ENCODE results near the gene ZCCHC7.

Gene ZCCHC7

GRCh38 chr9:37209431-37210386 is 89.3 kb downstream of the ZCCHC7 start:
- no peak for DNase-seq (ENCODE audit: low read depth in 2 of 2)

GRCh38 chr9:37210737-37211523 is 90.6 kb downstream of the ZCCHC7 start:
- DNase-seq (ENCODE audit: low read depth in 2 of 2) = no peak

- no peak for DNase-seq (ENCODE audit: low read depth in 2 of 2)
These were observed 92.1 kb downstream of the ZCCHC7 start for GRCh38 chr9:37212435-37212834.

GRCh38 chr9:37215381-37215780 is 95.0 kb downstream of the ZCCHC7 start:
- no peak for DNase-seq (ENCODE audit: low read depth in 2 of 2)

GRCh38 chr9:37215830-37216229 is 95.5 kb downstream of the ZCCHC7 start:
- DNase-seq (ENCODE audit: low read depth in 2 of 2) = no peak

GRCh38 chr9:37217161-37217560 is 96.8 kb downstream of the ZCCHC7 start:
- DNase-seq (ENCODE audit: low read depth in 2 of 2) = no peak

- no peak for DNase-seq (ENCODE audit: low read depth in 2 of 2)
These were observed 98.5 kb downstream of the ZCCHC7 start for GRCh38 chr9:37218800-37219425.

- DNase-seq (ENCODE audit: low read depth in 2 of 2) = no peak
These were observed 100.6 kb downstream of the ZCCHC7 start for GRCh38 chr9:37220971-37221370.

- DNase-seq (ENCODE audit: low read depth in 2 of 2) = no peak
These were observed 101.2 kb downstream of the ZCCHC7 start for GRCh38 chr9:37221489-37222106.

- no peak for DNase-seq (ENCODE audit: low read depth in 2 of 2)
These were observed 109.1 kb downstream of the ZCCHC7 start for GRCh38 chr9:37229455-37229854.

- no peak for DNase-seq (ENCODE audit: low read depth in 2 of 2)
These were observed 109.6 kb downstream of the ZCCHC7 start for GRCh38 chr9:37229882-37230482.

- no peak for DNase-seq (ENCODE audit: low read depth in 2 of 2)
These were observed 116.4 kb downstream of the ZCCHC7 start for GRCh38 chr9:37236822-37237221.

- DNase-seq (ENCODE audit: low read depth in 2 of 2) = no peak
These were observed 117.7 kb downstream of the ZCCHC7 start for GRCh38 chr9:37238122-37238521.

GRCh38 chr9:37239224-37239859 is 119.0 kb downstream of the ZCCHC7 start:
- no peak for DNase-seq (ENCODE audit: low read depth in 2 of 2)

- no peak for DNase-seq (ENCODE audit: low read depth in 2 of 2)
These were observed 119.5 kb downstream of the ZCCHC7 start for GRCh38 chr9:37239921-37240320.

GRCh38 chr9:37241340-37241739 is 121.0 kb downstream of the ZCCHC7 start:
- no peak for DNase-seq (ENCODE audit: low read depth in 2 of 2)

GRCh38 chr9:37242089-37242488 is 121.7 kb downstream of the ZCCHC7 start:
- no peak for DNase-seq (ENCODE audit: low read depth in 2 of 2)

- no peak for DNase-seq (ENCODE audit: low read depth in 2 of 2)
These were observed 123.4 kb downstream of the ZCCHC7 start for GRCh38 chr9:37243588-37244345.

- no peak for DNase-seq (ENCODE audit: low read depth in 2 of 2)
These were observed 126.5 kb downstream of the ZCCHC7 start for GRCh38 chr9:37246826-37247225.

- no peak for DNase-seq (ENCODE audit: low read depth in 2 of 2)
These were observed 128.3 kb downstream of the ZCCHC7 start for GRCh38 chr9:37248651-37249163.
